Transverse colon (tissue), 4 donors: Measurements from ENCODE around the gene MAP4K4. TPM values are rescaled to one million over a fixed set of nuclear protein-coding genes. Genes with fewer than 3 reads are reported as not detected.

Experiments used
- DNase-seq: peaks from one replicate; pipeline ENCODE4 v3.0.0-alpha.2; 2019
- H3K27ac ChIP-seq, 4 donors: fragments of 200-600 bp; sonication (generic); 2 replicates each; pipeline ENCODE4 v1.5.1; 2016 to 2018; ENCODE audit warnings: inconsistent platforms in 4 of 4
- H3K27me3 ChIP-seq: fragments of 200-600 bp; sonication (generic); 2 replicates; pipeline ENCODE4 v1.5.1; 2017; ENCODE audit warnings: inconsistent platforms
- H3K36me3 ChIP-seq, 4 donors: fragments of 200-600 bp; sonication (generic); 2 replicates each; pipeline ENCODE4 v1.5.1; 2017 to 2019; ENCODE audit warnings: inconsistent platforms in 4 of 4
- H3K4me1 ChIP-seq, 4 donors: fragments of 200-600 bp; sonication (generic); 2 replicates each; pipeline ENCODE4 v1.5.1; 2017 to 2020; ENCODE audit warnings: inconsistent platforms in 4 of 4
- H3K4me3 ChIP-seq, 4 donors: fragments of 200-600 bp; sonication (generic); 1 replicate in 1 of 4; 2 replicates in 3 of 4; pipeline versions ENCODE4 v1.5.1 to v1.6.1; 2017 to 2019; ENCODE audit warnings: inconsistent platforms in 4 of 4
- H3K9me3 ChIP-seq, 2 donors: fragments of 200-600 bp; sonication (generic); 2 replicates each; pipeline ENCODE4 v1.5.1; 2017 to 2019; ENCODE audit warnings: inconsistent platforms in 2 of 2
- CTCF ChIP-seq, 5 experiments: fragments of 200-600 bp in 3 of 5; fragments of 450-650 bp in 2 of 5; sonication (generic) in 3 of 5; IDR thresholded peaks; 1 replicate in 2 of 5; 2 replicates in 3 of 5; pipeline ENCODE4 v1.5.1; 2016 to 2017; ENCODE audit warnings: antibody characterized with exemption in 5 of 5, inconsistent platforms in 3 of 5, mild to moderate bottlenecking in 2 of 5, moderate library complexity in 1 of 5
- EP300 ChIP-seq: sonication (generic); formaldehyde crosslinking; IDR thresholded peaks from one replicate; pipeline ENCODE4 v1.6.1; 2017; ENCODE audit warnings: antibody characterized with exemption, low read depth
- POLR2A ChIP-seq: fragments of 450-650 bp; IDR thresholded peaks from one replicate; pipeline ENCODE4 v1.6.1; 2016; ENCODE audit warnings: antibody characterized with exemption, mild to moderate bottlenecking, moderate library complexity
- POLR2AphosphoS5 ChIP-seq, 3 donors: sonication (generic); formaldehyde crosslinking; IDR thresholded peaks; one replicate each; pipeline ENCODE4 v1.6.1; 2016; ENCODE audit warnings: antibody characterized with exemption in 3 of 3
- WGBS, 2 donors: methylation state at CpG; one replicate each; pipeline ENCODE4 v1.1.5; 2018; ENCODE audit warnings: low coverage in 1 of 2; 5-methylcytosine and 5-hydroxymethylcytosine counted together
- in situ Hi-C, 4 donors: fragments of 200-750 bp; cut with MboI; loops; one replicate each; pipeline versions ENCODE4 v1.15.0 to v1.15.1; 2017; ENCODE audit warnings: low sequenced_read_pairs in 3 of 4, low pct_ligation_motif_present in 1 of 4, low pct_unique_long_range_greater_than_20kb in 1 of 4
- intact Hi-C: fragments of 100-400 bp; cut with DNase I; formaldehyde crosslinking; loops from one replicate; pipeline ENCODE4 v1.15.1; 2023; ENCODE audit warnings: low total_unique reads
- total RNA-seq, 4 donors: library from RNA; depleted of rRNA; stranded (reverse); fragments of >200 nt; gene quantifications; one replicate each; pipeline ENCODE4 v1.1.0, GENCODE V29; 2016

MAP4K4 gene
- total RNA-seq, 4 donors from 2014 or later, result 20.3 to 42.3 (median 29.6) TPM

DNA sequence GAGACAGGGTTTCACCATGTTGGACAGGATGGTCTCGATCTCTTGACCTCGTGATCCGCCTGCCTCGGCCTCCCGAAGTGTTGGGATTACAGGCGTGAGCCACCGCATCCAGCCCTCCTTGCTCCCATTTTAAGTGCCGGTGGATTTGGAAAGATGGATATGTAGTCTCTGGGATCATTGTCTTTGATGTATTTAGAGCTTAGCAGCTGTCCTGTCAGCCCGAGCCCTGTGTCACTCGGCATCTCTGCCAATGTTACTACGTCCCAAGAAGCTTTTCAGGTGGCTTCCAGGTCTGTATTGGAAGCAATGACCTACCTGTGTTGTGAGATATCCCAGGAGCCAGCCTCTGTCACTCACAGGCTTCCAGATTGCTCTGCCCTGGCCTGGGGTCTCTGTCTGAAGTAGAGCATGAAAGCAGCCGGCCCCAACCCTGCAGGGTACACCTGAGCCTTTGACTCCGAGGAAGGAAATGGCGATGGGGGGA is 35.3 kb downstream of the MAP4K4 start:
- intact Hi-C loops, result no loop called here
- H3K36me3 ChIP-seq, result no peaks in the 10 kb centered on the region
- H3K4me3 ChIP-seq, result no peak overlapping the region
- peaks cover 21 to 57% (median 30%) of the 10 kb centered on the region in 4 donors for H3K4me1 ChIP-seq
- H3K27ac ChIP-seq, result no peak overlapping the region
- no peaks in the 10 kb centered on the region for H3K27me3 ChIP-seq
- no peak for TF ChIP-seq POLR2AphosphoS5 (IDR thresholded peaks at IDR 0.05)
- TF ChIP-seq EP300, result no peak
- no peak for TF ChIP-seq POLR2A
- TF ChIP-seq CTCF (IDR thresholded peaks at IDR 0.05), result no peak
- no peak for DNase-seq
- no peaks in the 10 kb centered on the region for H3K9me3 ChIP-seq
- in situ Hi-C loops, result no loop called here
- WGBS, 2 donors, result 96 to 100% methylated on average over 9 to 14 of the region's 14 CpGs

GRCh38 chr2:101733257-101733993 is 35.9 kb downstream of the MAP4K4 start:
- Histone ChIP-seq H3K4me3 (no peak overlapping the region), H3K36me3 (no peaks in the 10 kb centered on the region), H3K27me3 (no peaks in the 10 kb centered on the region), H3K27ac (no peak overlapping the region), H3K4me1 (peaks cover 21 to 62% (median 30%) of the 10 kb centered on the region in 4 donors), H3K9me3 (no peaks in the 10 kb centered on the region)
- in situ Hi-C loops (no loop called here), intact Hi-C loops (no loop called here)
- 83 to 100% methylated on average over 2 to 4 of the region's 4 CpGs for WGBS, 2 donors
- DNase-seq, result no peak
- TF ChIP-seq POLR2AphosphoS5 (IDR thresholded peaks at IDR 0.05) (no peak), POLR2A (no peak), CTCF (IDR thresholded peaks at IDR 0.05) (no peak), EP300 (no peak)

DNA sequence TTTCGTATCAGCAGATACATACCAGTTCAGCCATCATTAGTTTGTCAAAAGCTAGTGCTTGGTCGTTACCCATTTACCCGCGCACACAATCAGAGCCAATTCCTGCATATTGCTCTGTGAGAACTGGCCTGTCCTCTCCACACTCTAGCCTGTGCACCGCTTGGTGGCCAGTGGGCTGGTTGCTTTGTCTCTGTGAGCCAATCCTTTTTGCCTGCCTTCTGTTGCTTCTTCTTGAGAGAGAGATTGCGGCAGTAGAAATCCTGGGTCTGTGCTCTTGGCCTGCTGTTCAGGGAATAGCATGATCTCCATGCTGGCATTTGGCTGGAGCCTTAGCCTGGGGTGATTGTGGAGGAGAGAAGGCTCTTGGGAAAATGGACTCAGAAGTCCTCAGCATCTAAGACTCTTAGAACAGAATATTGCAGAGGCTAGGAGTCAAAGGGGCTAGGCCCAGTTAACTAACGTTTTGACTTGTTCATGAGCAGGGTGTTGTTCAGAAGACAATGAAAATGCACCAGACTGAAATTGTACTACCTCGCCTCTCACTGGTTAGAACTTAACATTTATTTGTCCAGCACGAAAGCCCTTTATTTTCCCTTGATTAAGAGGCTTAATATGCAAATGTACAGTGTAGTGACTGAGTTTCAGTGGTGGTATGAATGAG is 37.1 kb downstream of the MAP4K4 start:
- 84 to 88% methylated on average over 5 to 9 of the region's 9 CpGs for WGBS, 2 donors
- Histone ChIP-seq H3K27me3 (no peaks in the 10 kb centered on the region), H3K9me3 (no peaks in the 10 kb centered on the region), H3K27ac (no peak overlapping the region), H3K4me1 (peaks cover 21 to 62% (median 30%) of the 10 kb centered on the region in 4 donors), H3K4me3 (no peak overlapping the region), H3K36me3 (no peaks in the 10 kb centered on the region)
- in situ Hi-C loops, result no loop called here
- intact Hi-C loops, result no loop called here
- DNase-seq, result no peak
- TF ChIP-seq POLR2AphosphoS5 (IDR thresholded peaks at IDR 0.05) (no peak), CTCF (IDR thresholded peaks at IDR 0.05) (no peak), POLR2A (no peak), EP300 (no peak)

- TF ChIP-seq POLR2AphosphoS5 (IDR thresholded peaks at IDR 0.05) (no peak), EP300 (no peak), CTCF (IDR thresholded peaks at IDR 0.05) (no peak), POLR2A (no peak)
- H3K4me1 ChIP-seq, result peaks cover 21 to 57% (median 30%) of the 10 kb centered on the region in 4 donors
- no peaks in the 10 kb centered on the region for H3K9me3 ChIP-seq
- in situ Hi-C loops (no loop called here), intact Hi-C loops (no loop called here)
- H3K27ac ChIP-seq, result no peak overlapping the region
- H3K36me3 ChIP-seq, result no peaks in the 10 kb centered on the region
- no peak for DNase-seq
- no peaks in the 10 kb centered on the region for H3K27me3 ChIP-seq
- H3K4me3 ChIP-seq, result no peak overlapping the region
Measured at GRCh38 chr2:101735166-101735533, 37.6 kb downstream of the MAP4K4 start.
